ENCODE results near the gene STXBP4. TPM values are rescaled to one million over a fixed set of nuclear protein-coding genes. Genes with fewer than 3 reads are reported as not detected.

Gene STXBP4
- total RNA-seq, 2 donors from 2014 or later = 8.0 to 8.9 TPM

GRCh38 chr17:55158439-55158838, 189.9 kb downstream of the STXBP4 start:
- DNase-seq = no peak
- intact Hi-C loops (cut with DNase I) = no loop called here
- no peak for ATAC-seq

- ATAC-seq (no peak), DNase-seq (no peak)
- intact Hi-C loops (cut with DNase I) = no loop called here
Observed at GRCh38 chr17:55159251-55159650, 190.7 kb downstream of the STXBP4 start.

GRCh38 chr17:55160501-55160900, 191.9 kb downstream of the STXBP4 start:
- intact Hi-C loops (cut with DNase I) = no loop called here
- DNase-seq = no peak
- no peak for ATAC-seq

GRCh38 chr17:55161935-55162555, 193.5 kb downstream of the STXBP4 start:
- intact Hi-C loops (cut with DNase I) = no loop called here
- DNase-seq = no peak
- ATAC-seq = no peak

GRCh38 chr17:55162556-55162946, 194.0 kb downstream of the STXBP4 start:
- no peak for ATAC-seq
- DNase-seq = no peak
- intact Hi-C loops (cut with DNase I) = no loop called here

- intact Hi-C loops (cut with DNase I) = no loop called here
- no peak for DNase-seq
- ATAC-seq = no peak
Observed at GRCh38 chr17:55163408-55163807, 194.8 kb downstream of the STXBP4 start.

- ATAC-seq (no peak), DNase-seq (no peak)
- intact Hi-C loops (cut with DNase I) = no loop called here
Observed at GRCh38 chr17:55166506-55166905, 197.9 kb downstream of the STXBP4 start.

- intact Hi-C loops (cut with DNase I) = no loop called here
- no peak for ATAC-seq
Observed at GRCh38 chr17:55167024-55167725, 198.6 kb downstream of the STXBP4 start.

GRCh38 chr17:55168958-55169687, 200.6 kb downstream of the STXBP4 start:
- ATAC-seq (no peak), DNase-seq (no peak)
- intact Hi-C loops (cut with DNase I) = no loop called here

More at GRCh38 chr17:55167024-55167725, 198.6 kb downstream of the STXBP4 start:
- DNase-seq = no peak

- DNase-seq (no peak), ATAC-seq (no peak)
- intact Hi-C loops (cut with DNase I) = no loop called here
Observed at GRCh38 chr17:55171634-55172328, 203.2 kb downstream of the STXBP4 start.

GRCh38 chr17:55172612-55173011, 204.0 kb downstream of the STXBP4 start:
- no peak for DNase-seq
- no peak for ATAC-seq
- intact Hi-C loops (cut with DNase I) = no loop called here

- ATAC-seq (no peak), DNase-seq (no peak)
- intact Hi-C loops (cut with DNase I) = no loop called here
Observed at GRCh38 chr17:55174133-55174532, 205.6 kb downstream of the STXBP4 start.

GRCh38 chr17:55175788-55176427, 207.3 kb downstream of the STXBP4 start:
- intact Hi-C loops (cut with DNase I) = no loop called here
- no peak for DNase-seq
- ATAC-seq = no peak

- no peak for DNase-seq
Observed at GRCh38 chr17:55177159-55177854, 208.7 kb downstream of the STXBP4 start.

GRCh38 chr17:55177855-55178217, 209.3 kb downstream of the STXBP4 start:
- intact Hi-C loops (cut with DNase I) = no loop called here
- DNase-seq (no peak), ATAC-seq (no peak)

More at GRCh38 chr17:55177159-55177854, 208.7 kb downstream of the STXBP4 start:
- no peak for ATAC-seq
- intact Hi-C loops (cut with DNase I) = no loop called here

- intact Hi-C loops (cut with DNase I) = no loop called here
- no peak for DNase-seq
- ATAC-seq = no peak
Observed at GRCh38 chr17:55186937-55187770, 218.6 kb downstream of the STXBP4 start.

- no peak for DNase-seq
- ATAC-seq = no peak
- intact Hi-C loops (cut with DNase I) = no loop called here
Observed at GRCh38 chr17:55190748-55191147, 222.2 kb downstream of the STXBP4 start.
